Gastroesophageal sphincter (tissue), 3 donors: ENCODE results near the gene SPATA16.

Experiments
- CTCF ChIP-seq, 4 experiments: fragments of 200-600 bp in 2 of 4; fragments of 450-650 bp in 2 of 4; sonication (generic) in 1 of 4; IDR thresholded peaks; one replicate each; pipeline ENCODE4 v1.5.1; 2017 to 2019; ENCODE audit warnings: antibody characterized with exemption in 4 of 4, mild to moderate bottlenecking in 2 of 4, moderate library complexity in 2 of 4
- POLR2A ChIP-seq, 2 donors: fragments of 450-650 bp; IDR thresholded peaks; one replicate each; pipeline ENCODE4 v1.6.1; 2017; ENCODE audit warnings: antibody characterized with exemption in 2 of 2, mild to moderate bottlenecking in 2 of 2, moderate library complexity in 1 of 2
- POLR2AphosphoS5 ChIP-seq: sonication (generic); formaldehyde crosslinking; IDR thresholded peaks from one replicate; pipeline ENCODE4 v1.6.1; 2017; ENCODE audit warnings: antibody characterized with exemption

- no peak for TF ChIP-seq POLR2A (IDR thresholded peaks at IDR 0.05)
- TF ChIP-seq CTCF (IDR thresholded peaks at IDR 0.05): no peak
- TF ChIP-seq POLR2AphosphoS5: no peak
These were observed 300.1 kb downstream of the SPATA16 start for GRCh38 chr3:172840913-172841312.
